ENCODE data around the gene EBLN1.

- no peak for TF ChIP-seq CTCF (IDR thresholded peaks at IDR 0.05; ENCODE audit: insufficient read depth, low read length)
- TF ChIP-seq POLR2AphosphoS5 (IDR thresholded peaks at IDR 0.05; ENCODE audit: low read depth), result no peak
- TF ChIP-seq REST (IDR thresholded peaks at IDR 0.05; ENCODE audit: insufficient replicate concordance, low read depth), result no peak
- TF ChIP-seq GABPA (IDR thresholded peaks at IDR 0.05; ENCODE audit: low read depth), result no peak
- TF ChIP-seq SPI1 (IDR thresholded peaks at IDR 0.05; ENCODE audit: borderline replicate concordance, low read depth), result no peak
Observed at GRCh38 chr10:22217842-22218241, at the start of gene EBLN1.
